Measurements from ENCODE around the gene ZNF879. TPM values are rescaled to one million over a fixed set of nuclear protein-coding genes. Genes with fewer than 3 reads are reported as not detected.

ZNF879 gene
- total and polyA plus RNA-seq, 9 donors = 3.1 to 6.0 (median 3.9) TPM

GRCh38 chr5:178990491-178990890 lies 33.1 kb upstream of the ZNF879 start:
- H3K36me3 ChIP-seq (ENCODE audit: control insufficient read depth, insufficient read depth, low read length) = no peaks in the 10 kb centered on the region
- H3K9me3 ChIP-seq (replicated peaks; ENCODE audit: control insufficient read depth, low read depth, low read length) = peaks cover 40% of the 10 kb centered on the region
- no peak overlapping the region for H3K27ac ChIP-seq (ENCODE audit: low read length)
- H3K27me3 ChIP-seq (ENCODE audit: control insufficient read depth, insufficient read depth, low read length) = peaks cover 27% of the 10 kb centered on the region
- H3K4me1 ChIP-seq (ENCODE audit: control insufficient read depth, insufficient read depth, low read length) = no peaks in the 10 kb centered on the region
- no peak for DNase-seq
- WGBS (ENCODE audit: insufficient coverage) = 88% methylated on average over 7 of the region's 12 CpGs
- H3K4me3 ChIP-seq (ENCODE audit: low read length) = no peak overlapping the region

GRCh38 chr5:178991190-178992145 lies 32.1 kb upstream of the ZNF879 start:
- Histone ChIP-seq H3K27ac (ENCODE audit: low read length) (no peak overlapping the region), H3K4me1 (ENCODE audit: control insufficient read depth, insufficient read depth, low read length) (no peaks in the 10 kb centered on the region), H3K27me3 (ENCODE audit: control insufficient read depth, insufficient read depth, low read length) (peaks cover 36% of the 10 kb centered on the region), H3K4me3 (ENCODE audit: low read length) (no peak overlapping the region), H3K36me3 (ENCODE audit: control insufficient read depth, insufficient read depth, low read length) (no peaks in the 10 kb centered on the region), H3K9me3 (replicated peaks; ENCODE audit: control insufficient read depth, low read depth, low read length) (peaks cover 32% of the 10 kb centered on the region)
- 91% methylated on average over 25 of the region's 28 CpGs for WGBS (ENCODE audit: insufficient coverage)
- DNase-seq = no peak

- no peaks in the 10 kb centered on the region for H3K4me1 ChIP-seq (ENCODE audit: control insufficient read depth, insufficient read depth, low read length)
- H3K27me3 ChIP-seq (ENCODE audit: control insufficient read depth, insufficient read depth, low read length) = peaks cover 45% of the 10 kb centered on the region
- no peaks in the 10 kb centered on the region for H3K36me3 ChIP-seq (ENCODE audit: control insufficient read depth, insufficient read depth, low read length)
- H3K9me3 ChIP-seq (replicated peaks; ENCODE audit: control insufficient read depth, low read depth, low read length) = peaks cover 24% of the 10 kb centered on the region
- 46% methylated on average over 9 of the region's 9 CpGs for WGBS (ENCODE audit: insufficient coverage)
- no peak overlapping the region for H3K27ac ChIP-seq (ENCODE audit: low read length)
- DNase-seq = no peak
- no peak overlapping the region for H3K4me3 ChIP-seq (ENCODE audit: low read length)
These were observed 31.2 kb upstream of the ZNF879 start for GRCh38 chr5:178992291-178992895.

- 62% methylated on average over 18 of the region's 20 CpGs for WGBS (ENCODE audit: insufficient coverage)
These were observed 30.3 kb upstream of the ZNF879 start for GRCh38 chr5:178993236-178993765.

GRCh38 chr5:178993955-178994579 lies 29.5 kb upstream of the ZNF879 start:
- Histone ChIP-seq H3K36me3 (ENCODE audit: control insufficient read depth, insufficient read depth, low read length) (no peaks in the 10 kb centered on the region), H3K27ac (ENCODE audit: low read length) (no peak overlapping the region), H3K27me3 (ENCODE audit: control insufficient read depth, insufficient read depth, low read length) (peaks cover 45% of the 10 kb centered on the region), H3K4me3 (ENCODE audit: low read length) (no peak overlapping the region), H3K9me3 (replicated peaks; ENCODE audit: control insufficient read depth, low read depth, low read length) (peaks cover 14% of the 10 kb centered on the region), H3K4me1 (ENCODE audit: control insufficient read depth, insufficient read depth, low read length) (no peaks in the 10 kb centered on the region)
- 19% methylated on average over 53 of the region's 53 CpGs for WGBS (ENCODE audit: insufficient coverage)
- no peak for DNase-seq

More at GRCh38 chr5:178993236-178993765, 30.3 kb upstream of the ZNF879 start:
- no peaks in the 10 kb centered on the region for H3K36me3 ChIP-seq (ENCODE audit: control insufficient read depth, insufficient read depth, low read length)
- H3K27me3 ChIP-seq (ENCODE audit: control insufficient read depth, insufficient read depth, low read length) = peaks cover 45% of the 10 kb centered on the region
- H3K4me1 ChIP-seq (ENCODE audit: control insufficient read depth, insufficient read depth, low read length) = no peaks in the 10 kb centered on the region
- no peak for DNase-seq
- peaks cover 19% of the 10 kb centered on the region for H3K9me3 ChIP-seq (replicated peaks; ENCODE audit: control insufficient read depth, low read depth, low read length)
- H3K4me3 ChIP-seq (ENCODE audit: low read length) = no peak overlapping the region
- H3K27ac ChIP-seq (ENCODE audit: low read length) = no peak overlapping the region

- H3K4me1 ChIP-seq (ENCODE audit: control insufficient read depth, insufficient read depth, low read length) = no peaks in the 10 kb centered on the region
- no peak within 1 kb of the TSS for H3K4me3 ChIP-seq (ENCODE audit: low read length)
- no peak for DNase-seq
- under 1% methylated on average over 74 of the region's 97 CpGs for WGBS (ENCODE audit: insufficient coverage)
- H3K36me3 ChIP-seq (ENCODE audit: control insufficient read depth, insufficient read depth, low read length) = no peaks in the 10 kb centered on the region
- H3K27me3 ChIP-seq (ENCODE audit: control insufficient read depth, insufficient read depth, low read length) = peaks cover 45% of the 10 kb centered on the region
- no peak within 1 kb of the TSS for H3K27ac ChIP-seq (ENCODE audit: low read length)
- H3K9me3 ChIP-seq (replicated peaks; ENCODE audit: control insufficient read depth, low read depth, low read length) = peaks cover 8% of the 10 kb centered on the region
These were observed 28.8 kb upstream of the ZNF879 start, which contains the start of gene GRM6 for GRCh38 chr5:178994580-178995340. Gene GRM6, minus strand, starts transcription at chr5:178995320. Its CDS starts 376 bp downstream, at chr5:178994944.

- 7% methylated on average over 2 of the region's 6 CpGs for WGBS (ENCODE audit: insufficient coverage)
These were observed 28.3 kb upstream of the ZNF879 start for GRCh38 chr5:178995341-178995690.

GRCh38 chr5:178996156-178996555 lies 27.4 kb upstream of the ZNF879 start:
- DNase-seq = no peak
- 46% methylated on average over 6 of the region's 11 CpGs for WGBS (ENCODE audit: insufficient coverage)
- no peak overlapping the region for H3K4me3 ChIP-seq (ENCODE audit: low read length)
- H3K27me3 ChIP-seq (ENCODE audit: control insufficient read depth, insufficient read depth, low read length) = peaks cover 45% of the 10 kb centered on the region
- H3K4me1 ChIP-seq (ENCODE audit: control insufficient read depth, insufficient read depth, low read length) = no peaks in the 10 kb centered on the region
- no peak overlapping the region for H3K27ac ChIP-seq (ENCODE audit: low read length)
- H3K9me3 ChIP-seq (replicated peaks; ENCODE audit: control insufficient read depth, low read depth, low read length) = no peaks in the 10 kb centered on the region
- H3K36me3 ChIP-seq (ENCODE audit: control insufficient read depth, insufficient read depth, low read length) = no peaks in the 10 kb centered on the region

More at GRCh38 chr5:178995341-178995690, 28.3 kb upstream of the ZNF879 start:
- no peaks in the 10 kb centered on the region for H3K36me3 ChIP-seq (ENCODE audit: control insufficient read depth, insufficient read depth, low read length)
- H3K27me3 ChIP-seq (ENCODE audit: control insufficient read depth, insufficient read depth, low read length) = peaks cover 45% of the 10 kb centered on the region
- H3K27ac ChIP-seq (ENCODE audit: low read length) = no peak overlapping the region
- H3K4me3 ChIP-seq (ENCODE audit: low read length) = no peak overlapping the region
- no peak for DNase-seq
- peaks cover 3% of the 10 kb centered on the region for H3K9me3 ChIP-seq (replicated peaks; ENCODE audit: control insufficient read depth, low read depth, low read length)
- H3K4me1 ChIP-seq (ENCODE audit: control insufficient read depth, insufficient read depth, low read length) = no peaks in the 10 kb centered on the region

GRCh38 chr5:178997191-178997590 lies 26.4 kb upstream of the ZNF879 start:
- Histone ChIP-seq H3K27ac (ENCODE audit: low read length) (no peak overlapping the region), H3K9me3 (replicated peaks; ENCODE audit: control insufficient read depth, low read depth, low read length) (no peaks in the 10 kb centered on the region), H3K4me3 (ENCODE audit: low read length) (no peak overlapping the region), H3K36me3 (ENCODE audit: control insufficient read depth, insufficient read depth, low read length) (no peaks in the 10 kb centered on the region), H3K27me3 (ENCODE audit: control insufficient read depth, insufficient read depth, low read length) (peaks cover 44% of the 10 kb centered on the region), H3K4me1 (ENCODE audit: control insufficient read depth, insufficient read depth, low read length) (no peaks in the 10 kb centered on the region)
- no peak for DNase-seq
- 71% methylated on average over 4 of the region's 6 CpGs for WGBS (ENCODE audit: insufficient coverage)

All from muscle of leg (tissue), 11 donors.